A549 (cell line): ENCODE data around the gene LDLRAD4. TPM values are rescaled to one million over a fixed set of nuclear protein-coding genes. Genes with fewer than 3 reads are reported as not detected.
A peak's percentile ranks its signal among the peaks of the same experiment; 100 is the strongest.

Experiments
- ATAC-seq, 2 experiments: fragments of 200-7000 bp in 1 of 2; fragments of >200 bp in 1 of 2; cut with Nextera tagmentation in 1 of 2; cut with Tn5 transposase in 1 of 2; 3 replicates each; pipeline versions ENCODE4 v1.8.0 to v1.9.1; 2018 to 2020; ENCODE audit warnings: mild to moderate bottlenecking in 1 of 2, moderate library complexity in 1 of 2
- CTCF ChIA-PET: fragments of 300-600 bp; sonication (Branson Sonifier 250); formaldehyde crosslinking; extraction: SDS; loops from one replicate; lab custom pipeline; 2021; ENCODE audit warnings: antibody characterized with exemption, inconsistent platforms; lab: Yijun Ruan, JAX
- POLR2A ChIA-PET: fragments of 350-600 bp; formaldehyde crosslinking; extraction: SDS; loops from one replicate; lab custom pipeline; 2021; ENCODE audit warnings: antibody characterized with exemption, inconsistent platforms; lab: Yijun Ruan, JAX
- DNase-seq, 2 experiments: peaks; one replicate each; pipeline versions ENCODE4 v3.0.0 to v3.0.0-alpha.2; 2011 to 2016; ENCODE audit warnings: low read depth in 1 of 2, low spot score in 1 of 2
- FAIRE-seq: peaks from 2 replicates; lab custom pipeline; 2011; peaks lifted over from hg19 to GRCh38; lab: Jason Lieb, UNC
- H3K27ac ChIP-seq, 2 experiments: fragments of >200 bp; sonication (Bioruptor Twin); formaldehyde crosslinking; 3 replicates each; pipeline ENCODE4 v1.5.1; 2016 to 2017
- H3K4me1 ChIP-seq: fragments of >200 bp; sonication (Bioruptor Twin); formaldehyde crosslinking; 3 replicates; pipeline ENCODE4 v1.6.1; 2016
- H3K4me2 ChIP-seq: fragments of >200 bp; sonication (Bioruptor Twin); formaldehyde crosslinking; 3 replicates; pipeline ENCODE4 v1.6.1; 2016
- H3K4me3 ChIP-seq: fragments of >200 bp; sonication (Bioruptor Twin); formaldehyde crosslinking; 3 replicates; pipeline ENCODE4 v1.5.1; 2016
- H3K9me3 ChIP-seq: fragments of >200 bp; sonication (Bioruptor Twin); formaldehyde crosslinking; 3 replicates; pipeline ENCODE4 v1.6.1; 2016
- CBX8 ChIP-seq: fragments of 200-600 bp; sonication (generic); IDR thresholded peaks from 2 replicates; pipeline ENCODE4 v1.6.1; 2016
- EP300 ChIP-seq, 2 experiments: fragments of >200 bp; sonication (Bioruptor Twin); formaldehyde crosslinking; IDR thresholded peaks; 2 replicates in 1 of 2; 3 replicates in 1 of 2; pipeline ENCODE4 v1.6.1; 2016 to 2017
- HOXB13 ChIP-seq: fragments of 250-450 bp; sonication (Bioruptor Pico); IDR thresholded peaks from 2 replicates; pipeline ENCODE4 v1.5.0; 2020; ENCODE audit warnings: low read depth, mild to moderate bottlenecking, moderate library complexity
- KDM1A ChIP-seq: fragments of 200-600 bp; sonication (generic); IDR thresholded peaks from 2 replicates; pipeline ENCODE4 v1.6.1; 2016; ENCODE audit warnings: low read depth, mild to moderate bottlenecking
- MAFK ChIP-seq: fragments of 450-650 bp; IDR thresholded peaks from 2 replicates; pipeline ENCODE4 v1.6.1; 2014; ENCODE audit not compliant: partially characterized antibody
- MAZ ChIP-seq: fragments of 150-350 bp; IDR thresholded peaks from 2 replicates; pipeline ENCODE4 v1.6.1; 2014; ENCODE audit warnings: antibody characterized with exemption, low read depth, low read length, borderline replicate concordance
- POLR2A ChIP-seq: IDR thresholded peaks from 2 replicates; pipeline ENCODE4 v1.6.1; 2012; ENCODE audit warnings: mild to moderate bottlenecking, low read length
- RAD21 ChIP-seq, 2 experiments: fragments of >200 bp in 1 of 2; sonication (Bioruptor Twin) in 1 of 2; formaldehyde crosslinking in 1 of 2; IDR thresholded peaks in 1 of 2; conservative IDR thresholded peaks in 1 of 2; 2 replicates in 1 of 2; 3 replicates in 1 of 2; pipeline ENCODE4 v1.6.1; 2012 to 2018; ENCODE audit warnings: inconsistent platforms in 1 of 2
- RCOR1 ChIP-seq: fragments of 150-350 bp; IDR thresholded peaks from 2 replicates; pipeline ENCODE4 v1.6.1; 2014; ENCODE audit warnings: antibody characterized with exemption, low read length, low read depth
- ZSCAN20 ChIP-seq: fragments of 250-450 bp; sonication (Bioruptor Pico); IDR thresholded peaks from 2 replicates; pipeline ENCODE4 v1.8.0; 2022; ENCODE audit warnings: mild to moderate bottlenecking, moderate library complexity
- WGBS: methylation state at CpG from one replicate; pipeline ENCODE4 v1.1.6; 2017; ENCODE audit errors: missing lambda C conversion rate; 5-methylcytosine and 5-hydroxymethylcytosine counted together
- polyA plus RNA-seq, 4 experiments: library from polyadenylated mRNA; depleted of rRNA in 3 of 4; stranded (reverse); fragments of >200 nt; fragmentation: RNase III in 1 of 4; extraction: RNeasy Plus Mini Kit Qiagen cat#74134 plus additional on column Dnase treatment in 1 of 4; gene quantifications; 2 replicates in 3 of 4; 3 replicates in 1 of 4; pipeline ENCODE4 v1.2.3, GENCODE V29; 2011 to 2017
- TF ChIP-seq, protein P1 (sequence below): fragments of 450-650 bp; IDR thresholded peaks from 2 replicates; pipeline ENCODE4 v1.6.1; 2014; ENCODE audit warnings: antibody characterized with exemption
- TF ChIP-seq, protein P2 (sequence below): fragments of 250-450 bp; sonication (Bioruptor Pico); IDR thresholded peaks from 2 replicates; pipeline ENCODE4 v1.5.0; 2021; ENCODE audit warnings: mild to moderate bottlenecking, moderate library complexity, borderline replicate concordance
- TF ChIP-seq, protein P3 (sequence below): fragments of >200 bp; sonication (Bioruptor Twin); formaldehyde crosslinking; IDR thresholded peaks from 3 replicates; pipeline ENCODE4 v1.6.1; 2016

LDLRAD4 gene
- polyA plus RNA-seq, 2 of the 4 experiments (the other 2 are of a cell fraction) = 5.2 to 7.6 TPM

- CTCF ChIA-PET = no interaction called here
- no peaks in the 10 kb centered on the region for H3K9me3 ChIP-seq
- ATAC-seq = no peak
These were observed 186.9 kb downstream of the LDLRAD4 start for GRCh38 chr18:13405305-13406038.

DNA sequence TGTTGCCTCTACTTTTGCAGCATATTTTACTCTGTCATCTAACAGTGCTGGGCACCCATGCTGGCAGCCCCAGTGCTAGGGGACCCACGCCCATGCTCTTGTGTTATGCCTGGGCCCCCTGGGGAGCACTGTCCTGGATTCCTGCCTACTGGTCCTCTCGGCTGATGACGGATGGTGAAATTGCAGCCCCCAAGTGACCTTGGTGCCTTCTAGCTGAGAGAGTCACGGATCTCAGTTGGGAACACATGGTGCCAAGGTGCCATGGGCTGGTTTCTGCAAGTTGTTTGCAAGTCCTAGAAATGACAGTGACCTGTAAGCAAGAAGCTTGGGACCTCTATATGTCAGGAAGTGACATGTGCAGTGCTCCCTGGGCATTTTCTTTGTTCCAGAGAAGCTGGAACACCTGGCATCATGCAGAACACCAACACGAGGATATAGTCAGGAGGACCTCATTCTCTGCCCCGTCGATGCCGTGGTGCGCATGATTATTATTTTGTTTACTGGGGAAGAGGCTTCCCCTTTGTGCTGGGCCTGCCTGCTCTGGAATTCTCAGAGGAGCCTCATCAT lies 187.6 kb downstream of the LDLRAD4 start:
- Histone ChIP-seq H3K4me1 (no peaks in the 10 kb centered on the region), H3K4me2 (no peak overlapping the region), H3K27ac (no peak overlapping the region), H3K9me3 (no peaks in the 10 kb centered on the region), H3K4me3 (no peak overlapping the region)
- TF ChIP-seq, protein P1, sequence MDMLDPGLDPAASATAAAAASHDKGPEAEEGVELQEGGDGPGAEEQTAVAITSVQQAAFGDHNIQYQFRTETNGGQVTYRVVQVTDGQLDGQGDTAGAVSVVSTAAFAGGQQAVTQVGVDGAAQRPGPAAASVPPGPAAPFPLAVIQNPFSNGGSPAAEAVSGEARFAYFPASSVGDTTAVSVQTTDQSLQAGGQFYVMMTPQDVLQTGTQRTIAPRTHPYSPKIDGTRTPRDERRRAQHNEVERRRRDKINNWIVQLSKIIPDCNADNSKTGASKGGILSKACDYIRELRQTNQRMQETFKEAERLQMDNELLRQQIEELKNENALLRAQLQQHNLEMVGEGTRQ = no peak
- no peak for TF ChIP-seq POLR2A
- TF ChIP-seq MAZ = no peak
- TF ChIP-seq EP300 (IDR thresholded peaks at IDR 0.05) = no peak
- no peak for TF ChIP-seq HOXB13
- ChIA-PET CTCF (interaction anchor here (1.7 kb wide), 1 partner anchor 10 kb away, joined by 3 read pairs; no protein-coding TSS in a partner anchor), POLR2A (no interaction called here)
- FAIRE-seq = no peak
- DNase-seq = no peak
- 87% methylated on average over 4 of the region's 9 CpGs for WGBS
- ATAC-seq = no peak

More at GRCh38 chr18:13405305-13406038, 186.9 kb downstream of the LDLRAD4 start:
- Histone ChIP-seq H3K27ac (no peak overlapping the region), H3K4me1 (no peaks in the 10 kb centered on the region), H3K4me3 (no peak overlapping the region), H3K4me2 (no peak overlapping the region)
- no peak for DNase-seq
- POLR2A ChIA-PET = no interaction called here
- FAIRE-seq = no peak
- TF ChIP-seq MAZ (no peak), RAD21 (conservative IDR thresholded peaks at IDR 0.05 in 1 of 2, IDR thresholded peaks at IDR 0.05 in 1 of 2) (no peak), HOXB13 (no peak), KDM1A (no peak), RCOR1 (no peak), ZSCAN20 (CRISPR knock-in tag) (no peak)
- WGBS = 80% methylated on average over 11 of the region's 17 CpGs

GRCh38 chr18:13406736-13407135 lies 188.2 kb downstream of the LDLRAD4 start:
- DNase-seq = no peak
- Histone ChIP-seq H3K4me2 (no peak overlapping the region), H3K4me3 (no peak overlapping the region), H3K9me3 (no peaks in the 10 kb centered on the region), H3K4me1 (no peaks in the 10 kb centered on the region), H3K27ac (no peak overlapping the region)
- TF ChIP-seq, protein P2, sequence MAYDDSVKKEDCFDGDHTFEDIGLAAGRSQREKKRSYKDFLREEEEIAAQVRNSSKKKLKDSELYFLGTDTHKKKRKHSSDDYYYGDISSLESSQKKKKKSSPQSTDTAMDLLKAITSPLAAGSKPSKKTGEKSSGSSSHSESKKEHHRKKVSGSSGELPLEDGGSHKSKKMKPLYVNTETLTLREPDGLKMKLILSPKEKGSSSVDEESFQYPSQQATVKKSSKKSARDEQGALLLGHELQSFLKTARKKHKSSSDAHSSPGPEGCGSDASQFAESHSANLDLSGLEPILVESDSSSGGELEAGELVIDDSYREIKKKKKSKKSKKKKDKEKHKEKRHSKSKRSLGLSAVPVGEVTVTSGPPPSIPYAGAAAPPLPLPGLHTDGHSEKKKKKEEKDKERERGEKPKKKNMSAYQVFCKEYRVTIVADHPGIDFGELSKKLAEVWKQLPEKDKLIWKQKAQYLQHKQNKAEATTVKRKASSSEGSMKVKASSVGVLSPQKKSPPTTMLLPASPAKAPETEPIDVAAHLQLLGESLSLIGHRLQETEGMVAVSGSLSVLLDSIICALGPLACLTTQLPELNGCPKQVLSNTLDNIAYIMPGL = no peak
- TF ChIP-seq MAFK = peak; percentile 56
- no peak for ATAC-seq
- ChIA-PET POLR2A (no interaction called here), CTCF (interaction anchor here (1.7 kb wide), 1 partner anchor 10 kb away, joined by 3 read pairs; no protein-coding TSS in a partner anchor)
- 86% methylated on average over 10 of the region's 11 CpGs for WGBS
- no peak for FAIRE-seq

DNA sequence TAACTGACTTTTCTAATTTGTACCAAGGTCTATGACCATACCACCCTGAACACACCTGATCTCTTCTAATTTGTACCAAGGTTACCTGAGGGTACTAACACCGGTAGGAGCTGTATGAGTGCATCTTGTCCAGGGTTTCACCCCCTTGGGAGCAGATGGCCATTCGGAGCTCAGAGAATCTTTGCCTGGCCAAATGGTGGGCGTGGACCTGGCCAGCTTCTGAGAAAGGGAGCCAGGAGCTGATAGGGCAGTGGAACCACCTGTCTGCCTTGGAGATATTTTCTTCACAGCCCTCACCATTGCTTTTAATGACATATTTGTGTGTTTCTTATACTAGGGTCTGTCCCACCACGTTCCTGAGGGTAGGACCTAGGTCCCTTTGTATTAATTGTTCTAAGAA lies 188.9 kb downstream of the LDLRAD4 start:
- ATAC-seq (no peak), DNase-seq (no peak), FAIRE-seq (no peak)
- POLR2A ChIA-PET = no interaction called here
- 58% methylated on average over 2 of the region's 4 CpGs for WGBS
- no peak for TF ChIP-seq CBX8
- TF ChIP-seq, protein P3, sequence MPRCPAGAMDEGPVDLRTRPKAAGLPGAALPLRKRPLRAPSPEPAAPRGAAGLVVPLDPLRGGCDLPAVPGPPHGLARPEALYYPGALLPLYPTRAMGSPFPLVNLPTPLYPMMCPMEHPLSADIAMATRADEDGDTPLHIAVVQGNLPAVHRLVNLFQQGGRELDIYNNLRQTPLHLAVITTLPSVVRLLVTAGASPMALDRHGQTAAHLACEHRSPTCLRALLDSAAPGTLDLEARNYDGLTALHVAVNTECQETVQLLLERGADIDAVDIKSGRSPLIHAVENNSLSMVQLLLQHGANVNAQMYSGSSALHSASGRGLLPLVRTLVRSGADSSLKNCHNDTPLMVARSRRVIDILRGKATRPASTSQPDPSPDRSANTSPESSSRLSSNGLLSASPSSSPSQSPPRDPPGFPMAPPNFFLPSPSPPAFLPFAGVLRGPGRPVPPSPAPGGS = no peak
- no peaks in the 10 kb centered on the region for H3K4me1 ChIP-seq
- no peak overlapping the region for H3K4me2 ChIP-seq
- no peaks in the 10 kb centered on the region for H3K9me3 ChIP-seq
- H3K27ac ChIP-seq = no peak overlapping the region
- CTCF ChIA-PET = interaction anchor here (0.7 to 1.7 kb wide), 2 partner anchors 11 to 14 kb away, joined by 3 read pairs; no protein-coding TSS in a partner anchor
- H3K4me3 ChIP-seq = no peak overlapping the region
